GM12874 (cell line): Measurements from ENCODE around the gene GTF3C4.

Experiments
- CTCF ChIP-seq: IDR thresholded peaks from 2 replicates; pipeline ENCODE4 v1.5.1; 2011; ENCODE audit warnings: low read depth, mild to moderate bottlenecking, control low read depth, low read length, moderate library complexity; ENCODE audit not compliant: insufficient read depth

Gene GTF3C4

GRCh38 chr9:132637801-132638200 is 32.5 kb upstream of the GTF3C4 start:
- no peak for TF ChIP-seq CTCF

- TF ChIP-seq CTCF: no peak
Observed at GRCh38 chr9:132638240-132638639, 32.0 kb upstream of the GTF3C4 start.

- no peak for TF ChIP-seq CTCF
Observed at GRCh38 chr9:132639322-132639721, 30.9 kb upstream of the GTF3C4 start.

- no peak for TF ChIP-seq CTCF
Observed at GRCh38 chr9:132641216-132641615, 29.0 kb upstream of the GTF3C4 start.

- TF ChIP-seq CTCF: peak; percentile 59
Observed at GRCh38 chr9:132644251-132644650, 26.0 kb upstream of the GTF3C4 start.

- TF ChIP-seq CTCF: no peak
Observed at GRCh38 chr9:132645306-132645705, 25.0 kb upstream of the GTF3C4 start.

GRCh38 chr9:132645711-132646110 is 24.6 kb upstream of the GTF3C4 start:
- no peak for TF ChIP-seq CTCF

- no peak for TF ChIP-seq CTCF
Observed at GRCh38 chr9:132646726-132647125, 23.5 kb upstream of the GTF3C4 start.
